Neural progenitor cell (in vitro differentiated cells): ENCODE measurements around the gene KLRG1. TPM values are rescaled to one million over a fixed set of nuclear protein-coding genes. Genes with fewer than 3 reads are reported as not detected.

Source experiments
- DNase-seq: peaks from one replicate; pipeline ENCODE4 v3.0.0-alpha.2; 2016; ENCODE audit warnings: low spot score
- H2AFZ ChIP-seq: fragments of 200-600 bp; sonication (generic); replicated peaks from 2 replicates; pipeline ENCODE4 v1.6.1; 2016; ENCODE audit warnings: antibody characterized with exemption
- H3F3A ChIP-seq: fragments of 200-600 bp; sonication (generic); 2 replicates; pipeline ENCODE4 v1.6.1; 2016; ENCODE audit warnings: antibody characterized with exemption, low read depth
- H3K27ac ChIP-seq: fragments of 200-600 bp; sonication (generic); 2 replicates; pipeline ENCODE4 v1.5.1; 2016; ENCODE audit warnings: mild to moderate bottlenecking
- H3K27me3 ChIP-seq: fragments of 200-600 bp; sonication (generic); 2 replicates; pipeline ENCODE4 v1.6.1; 2016; ENCODE audit warnings: mild to moderate bottlenecking, moderate library complexity
- H3K36me3 ChIP-seq: fragments of 200-600 bp; sonication (generic); 2 replicates; pipeline ENCODE4 v1.5.1; 2016
- H3K4me1 ChIP-seq: fragments of 200-600 bp; sonication (generic); 2 replicates; pipeline ENCODE4 v1.6.1; 2016; ENCODE audit warnings: mixed run types
- H3K4me2 ChIP-seq: fragments of 200-600 bp; sonication (generic); 2 replicates; pipeline ENCODE4 v1.6.1; 2016
- H3K4me3 ChIP-seq: fragments of 200-600 bp; sonication (generic); 2 replicates; pipeline ENCODE4 v1.5.1; 2016
- H3K79me2 ChIP-seq: fragments of 200-600 bp; sonication (generic); 2 replicates; pipeline ENCODE4 v1.6.1; 2016; ENCODE audit warnings: low read depth
- H3K9ac ChIP-seq: fragments of 200-600 bp; sonication (generic); 2 replicates; pipeline ENCODE4 v1.6.1; 2016
- H3K9me3 ChIP-seq: fragments of 200-600 bp; sonication (generic); 2 replicates; pipeline ENCODE4 v1.5.1; 2016; ENCODE audit warnings: low read depth
- H4K20me1 ChIP-seq: fragments of 200-600 bp; sonication (generic); 2 replicates; pipeline ENCODE4 v1.6.1; 2016; ENCODE audit warnings: low read depth
- H3K27ac Mint-ChIP-seq: 3 replicates; pipeline ENCODE4 v1.8.0; 2021; ENCODE audit warnings: mixed read lengths
- H3K27me3 Mint-ChIP-seq: 2 replicates; pipeline ENCODE4 v1.8.0; 2022; ENCODE audit warnings: low read depth, mild to moderate bottlenecking, inconsistent platforms, moderate library complexity, mixed read lengths; ENCODE audit not compliant: insufficient read depth
- H3K36me3 Mint-ChIP-seq: 3 replicates; pipeline ENCODE4 v1.8.0; 2021; ENCODE audit warnings: mixed read lengths
- H3K4me1 Mint-ChIP-seq: 3 replicates; pipeline ENCODE4 v1.8.0; 2021; ENCODE audit warnings: mixed read lengths
- H3K4me3 Mint-ChIP-seq: 3 replicates; pipeline ENCODE4 v1.8.0; 2021; ENCODE audit warnings: mild to moderate bottlenecking, moderate library complexity, mixed read lengths
- H3K9me3 Mint-ChIP-seq: 3 replicates; pipeline ENCODE4 v1.8.0; 2020; ENCODE audit warnings: mixed read lengths
- CTCF ChIP-seq: fragments of 200-600 bp; sonication (generic); IDR thresholded peaks from 2 replicates; pipeline ENCODE4 v1.5.1; 2017; ENCODE audit warnings: antibody characterized with exemption, mild to moderate bottlenecking
- EZH2 ChIP-seq: fragments of 200-600 bp; sonication (generic); IDR thresholded peaks from 2 replicates; pipeline ENCODE4 v1.6.1; 2017; ENCODE audit warnings: antibody characterized with exemption, mild to moderate bottlenecking, moderate library complexity
- EZH2phosphoT487 ChIP-seq: fragments of 200-600 bp; sonication (generic); IDR thresholded peaks from 2 replicates; pipeline ENCODE4 v1.6.1; 2017; ENCODE audit warnings: antibody characterized with exemption
- total RNA-seq: library from RNA; depleted of rRNA; stranded (reverse); fragments of >200 nt; gene quantifications from 2 replicates; pipeline ENCODE4 v1.2.3, GENCODE V29; 2015; ENCODE audit warnings: low replicate concordance

KLRG1 gene
- 4.7 and 26.9 TPM in 2 replicates for total RNA-seq

GRCh38 chr12:8989413-8989812 is at the start of gene KLRG1:
Gene KLRG1, plus strand, starts transcription at chr12:8989546. Its CDS starts 90 bp downstream, at chr12:8989636.
- Histone ChIP-seq H3K9ac (no peak within 1 kb of the TSS), H3K4me3 (no peak within 1 kb of the TSS), H4K20me1 (no peaks in the 10 kb centered on the region), H3F3A (no peaks in the 10 kb centered on the region), H3K4me1 (no peaks in the 10 kb centered on the region), H3K4me2 (no peak within 1 kb of the TSS), H3K27me3 (no peaks in the 10 kb centered on the region), H3K79me2 (no peaks in the 10 kb centered on the region), H2AFZ (no peak within 1 kb of the TSS), H3K36me3 (no peaks in the 10 kb centered on the region), H3K27ac (no peak within 1 kb of the TSS), H3K9me3 (no peaks in the 10 kb centered on the region)
- Mint-ChIP-seq H3K36me3 (no peaks in the 10 kb centered on the region), H3K9me3 (no peaks in the 10 kb centered on the region), H3K4me3 (no peak within 1 kb of the TSS), H3K27ac (no peak within 1 kb of the TSS), H3K4me1 (no peaks in the 10 kb centered on the region), H3K27me3 (peaks cover 4% of the 10 kb centered on the region)
- no peak for DNase-seq
- TF ChIP-seq EZH2 (no peak), CTCF (no peak), EZH2phosphoT487 (no peak)

GRCh38 chr12:8941691-8942478 is 47.5 kb upstream of the KLRG1 start:
- Mint-ChIP-seq H3K36me3 (peaks cover 23% of the 10 kb centered on the region), H3K9me3 (no peaks in the 10 kb centered on the region), H3K27ac (no peak overlapping the region), H3K27me3 (no peaks in the 10 kb centered on the region), H3K4me3 (no peak overlapping the region), H3K4me1 (no peaks in the 10 kb centered on the region)
- Histone ChIP-seq H3K27me3 (no peaks in the 10 kb centered on the region), H3K4me1 (no peaks in the 10 kb centered on the region), H3K4me3 (no peak overlapping the region), H3K79me2 (peaks cover 25% of the 10 kb centered on the region), H3K27ac (no peak overlapping the region), H3K9me3 (no peaks in the 10 kb centered on the region), H4K20me1 (peaks cover 8% of the 10 kb centered on the region), H3F3A (peaks cover 10% of the 10 kb centered on the region), H3K9ac (no peak overlapping the region), H3K36me3 (no peaks in the 10 kb centered on the region), H2AFZ (no peak overlapping the region), H3K4me2 (no peak overlapping the region)
- TF ChIP-seq EZH2phosphoT487 (no peak), EZH2 (no peak), CTCF (no peak)
- no peak for DNase-seq

- H3K27ac Mint-ChIP-seq = no peak overlapping the region
Measured at GRCh38 chr12:8943565-8944186, 45.7 kb upstream of the KLRG1 start.

More at GRCh38 chr12:8943565-8944186, 45.7 kb upstream of the KLRG1 start:
- peaks cover 11% of the 10 kb centered on the region for H3F3A ChIP-seq
- peaks cover 26% of the 10 kb centered on the region for H4K20me1 ChIP-seq
- peaks cover 11% of the 10 kb centered on the region for H3K4me1 ChIP-seq
- H3K27me3 Mint-ChIP-seq = no peaks in the 10 kb centered on the region
- no peak overlapping the region for H3K9ac ChIP-seq
- TF ChIP-seq CTCF (no peak), EZH2 (no peak), EZH2phosphoT487 (no peak)
- H3K4me2 ChIP-seq = no peak overlapping the region
- no peak for DNase-seq
- H3K4me3 ChIP-seq = no peak overlapping the region
- peaks cover 43% of the 10 kb centered on the region for H3K79me2 ChIP-seq
- no peaks in the 10 kb centered on the region for H3K36me3 ChIP-seq
- no peaks in the 10 kb centered on the region for H3K27me3 ChIP-seq
- H2AFZ ChIP-seq = no peak overlapping the region
- H3K4me3 Mint-ChIP-seq = no peak overlapping the region
- peaks cover 8% of the 10 kb centered on the region for H3K4me1 Mint-ChIP-seq
- H3K36me3 Mint-ChIP-seq = peaks cover 17% of the 10 kb centered on the region
- no peak overlapping the region for H3K27ac ChIP-seq
- H3K9me3 ChIP-seq = no peaks in the 10 kb centered on the region
- H3K9me3 Mint-ChIP-seq = no peaks in the 10 kb centered on the region
